GM19463 (cell line): ENCODE results near the gene TLNRD1.
"Not testable (repeated sequence)": the region's sequence is repeated elsewhere in the genome, so short reads cannot be mapped to it uniquely, and the experiment has no call there.

Experiments used
- ATAC-seq: cut with Tn5 transposase; IDR thresholded peaks from one replicate; pipeline ENCODE4 v1.9.1; 2021; ENCODE audit warnings: mild to moderate bottlenecking, moderate library complexity; ENCODE audit not compliant: unreplicated experiment

The TLNRD1 gene

DNA sequence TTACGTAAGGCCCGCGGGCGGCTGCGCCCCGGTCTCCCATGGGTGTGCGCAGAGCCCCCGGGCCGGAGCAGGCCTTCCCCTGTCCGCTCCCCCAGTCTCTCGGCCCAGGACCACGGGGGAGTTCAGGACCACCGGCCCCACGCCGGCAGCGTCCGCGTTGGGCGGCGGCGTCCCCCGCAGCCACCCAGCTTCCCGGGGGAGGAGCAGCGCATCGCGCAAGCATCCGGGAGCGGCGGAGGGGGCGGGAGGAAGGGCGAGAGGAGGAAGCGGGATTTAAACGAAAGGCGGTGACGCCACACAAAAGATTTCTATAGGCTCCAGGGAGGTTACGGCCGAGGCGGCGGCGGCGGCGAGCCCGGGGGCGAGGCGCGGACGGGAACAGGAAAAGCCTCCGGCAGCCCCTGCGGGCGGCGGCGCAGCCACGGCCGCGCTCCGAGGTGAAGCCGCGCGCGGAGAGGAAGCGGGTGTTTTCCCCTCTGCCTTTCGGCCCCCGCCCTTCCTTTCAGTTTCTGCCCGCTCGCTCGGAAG is at the start of gene TLNRD1:
TSS of gene TLNRD1 (plus strand) at position 300 of the 528 bp plus-strand sequence. CDS start 1,349 bp downstream, outside the sequence.
- ATAC-seq, result peak; percentile 59

DNA sequence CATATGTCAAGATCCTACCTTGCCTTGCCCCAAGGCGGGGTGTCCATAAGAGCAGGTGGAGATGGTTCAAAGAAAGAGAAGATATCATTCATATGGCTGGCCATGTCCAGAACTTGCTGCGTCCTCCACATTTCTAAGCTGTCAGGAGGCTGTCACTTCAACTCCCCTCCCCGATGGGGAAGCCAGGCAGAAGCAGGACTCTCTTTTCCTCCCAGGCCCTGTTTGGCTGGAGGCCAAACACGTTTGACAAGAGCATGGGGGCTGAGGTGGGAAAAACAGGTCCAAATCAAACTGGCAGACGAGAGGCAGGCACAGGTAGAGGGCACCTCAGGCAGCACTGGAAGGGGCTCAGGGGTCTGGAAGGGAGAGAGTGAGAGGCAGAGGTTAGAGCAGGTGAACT is 48.8 kb upstream of the TLNRD1 start:
- no peak for ATAC-seq

DNA sequence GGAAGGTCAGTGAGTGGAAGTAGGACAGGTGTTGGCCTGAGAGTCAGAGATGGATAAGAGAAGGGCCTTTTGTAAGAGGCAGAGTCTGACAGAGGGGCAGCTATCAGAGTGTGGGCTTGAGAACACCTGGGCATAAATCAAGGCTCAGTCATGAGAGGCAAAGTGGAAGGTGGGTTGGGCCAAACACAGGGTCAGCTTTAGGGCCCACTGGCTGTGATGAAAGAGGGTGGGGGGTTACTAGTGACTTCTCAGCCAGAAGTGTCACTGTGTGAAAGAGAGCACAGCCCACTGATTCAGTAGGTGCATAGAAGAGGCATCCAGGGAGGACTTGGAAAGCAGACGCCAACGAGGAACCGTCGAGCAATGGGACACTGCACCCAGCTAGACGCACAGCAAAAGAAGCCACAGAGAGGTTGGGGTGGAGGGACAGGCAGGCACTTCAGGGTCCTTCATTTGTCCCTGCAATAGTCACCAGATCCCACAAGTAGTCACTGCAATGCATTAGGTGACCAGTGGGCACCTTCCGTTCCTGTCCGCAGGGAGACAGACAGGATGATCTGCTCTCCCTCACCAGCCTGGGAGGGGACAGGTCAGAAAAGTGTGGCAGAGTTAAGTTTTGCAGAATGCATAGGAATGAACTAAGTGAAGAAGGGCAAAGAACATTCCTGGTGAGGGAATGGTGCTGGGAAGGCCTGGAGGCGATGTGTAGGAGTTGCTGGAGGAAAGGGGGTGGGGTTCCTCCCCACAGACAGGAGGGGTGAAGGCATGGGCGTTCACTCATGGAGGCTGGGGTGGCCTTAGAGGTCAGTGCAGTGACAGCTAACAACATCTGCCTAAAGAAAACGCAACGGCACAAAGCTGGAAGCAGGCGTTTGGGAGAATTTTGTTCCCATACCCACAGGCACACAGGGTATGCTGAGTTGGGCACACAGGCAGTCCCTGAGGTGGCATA is 47.4 kb upstream of the TLNRD1 start:
- ATAC-seq, result no peak

DNA sequence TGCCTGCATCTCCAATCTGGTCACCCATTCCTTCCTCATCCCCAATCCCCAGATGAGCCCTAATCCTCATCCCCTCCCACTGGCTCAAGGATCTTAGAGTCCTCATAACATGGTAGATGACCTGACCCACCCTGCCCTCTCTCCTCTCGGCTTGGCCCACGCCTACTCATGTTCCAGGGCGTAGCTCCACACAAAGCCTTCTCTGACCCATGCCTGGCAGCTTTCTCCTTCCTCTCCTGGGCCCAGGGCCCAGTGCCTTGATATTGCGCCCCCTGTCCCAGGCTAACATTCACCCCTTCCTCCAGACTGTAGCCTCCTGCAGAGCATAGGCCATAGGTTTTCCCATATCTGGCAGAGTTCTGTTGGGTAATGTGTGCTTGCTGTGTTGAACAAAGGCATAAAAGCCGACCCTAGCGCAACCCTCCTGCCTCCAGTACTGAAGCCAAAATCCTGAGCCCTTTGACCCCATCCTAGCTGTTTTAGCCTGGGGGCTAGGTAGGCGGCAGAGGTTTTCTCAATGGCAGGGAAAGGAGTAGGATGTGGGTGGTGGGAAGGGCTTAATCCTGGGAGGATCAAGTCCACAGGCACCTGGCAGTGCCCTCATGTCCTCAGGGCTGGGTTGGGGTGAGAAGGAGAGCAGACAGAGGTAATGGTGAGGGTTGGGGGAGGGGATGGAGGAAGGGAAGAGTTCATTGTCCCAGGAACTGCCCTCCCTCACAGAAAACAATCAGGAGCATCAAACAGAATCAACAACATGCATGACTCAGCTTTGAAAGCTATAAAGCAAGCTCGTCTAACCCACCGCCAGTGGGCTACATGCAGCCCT is 46.6 kb upstream of the TLNRD1 start:
- no peak for ATAC-seq

DNA sequence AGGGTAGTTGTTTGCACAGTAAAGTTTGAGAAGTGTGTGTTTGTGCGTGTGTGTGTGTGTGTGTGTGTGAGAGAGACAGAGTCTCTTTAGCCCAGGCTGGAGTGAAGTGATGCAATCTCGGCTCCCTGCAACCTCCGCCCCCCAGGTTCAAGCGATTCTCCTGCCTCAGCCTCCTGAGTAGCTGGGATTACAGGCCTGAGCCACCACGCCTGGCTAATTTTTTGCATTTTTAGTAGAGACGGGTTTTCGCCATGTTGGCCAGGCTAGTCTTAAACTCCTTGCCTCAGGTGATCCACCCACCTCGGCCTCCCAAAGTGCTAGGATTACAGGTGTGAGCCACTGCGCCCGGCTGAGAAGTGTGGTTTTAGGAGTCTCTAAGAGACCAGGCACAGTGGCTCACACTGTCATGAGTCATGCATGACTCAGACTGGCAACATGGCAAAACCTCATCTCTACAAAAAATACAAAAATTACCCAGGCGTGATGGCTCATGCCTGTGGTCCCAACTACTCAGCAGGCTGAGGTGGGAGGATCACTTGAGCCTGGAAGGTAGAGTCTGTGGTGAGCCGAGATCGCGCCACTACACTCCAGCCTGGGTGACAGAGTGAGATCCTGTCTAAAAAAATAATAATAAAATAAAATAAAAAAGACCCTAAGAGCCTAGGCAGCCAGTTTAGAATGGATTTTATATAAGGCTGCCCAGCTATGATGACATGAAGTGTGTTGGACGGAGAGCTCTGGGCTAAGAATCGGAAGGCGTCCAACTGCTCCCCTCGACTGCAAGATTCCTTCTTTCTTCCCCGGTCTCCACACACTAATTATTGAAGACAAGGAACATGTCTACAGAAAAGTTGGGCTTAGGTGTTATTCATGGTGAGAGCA is 44.9 kb upstream of the TLNRD1 start:
- ATAC-seq, result peak; percentile 82

DNA sequence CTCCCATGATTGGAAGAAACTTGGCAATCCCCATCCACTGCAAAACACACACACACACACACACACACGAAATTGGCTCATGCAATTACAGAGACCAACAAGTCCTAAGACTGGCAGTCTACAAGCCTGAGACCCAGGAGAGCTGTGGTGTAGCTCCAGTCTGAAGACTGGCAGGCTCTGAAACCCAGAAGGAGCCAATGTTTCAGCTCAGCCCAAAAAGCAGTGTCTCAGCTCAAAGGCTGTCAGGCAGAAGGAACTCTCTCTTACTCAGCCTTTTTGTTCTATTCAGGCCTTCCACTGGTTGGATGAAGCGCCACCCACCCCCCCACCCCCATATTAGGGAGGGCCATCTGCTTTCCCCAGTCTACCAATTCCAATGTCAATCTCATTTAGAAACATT is 43.2 kb upstream of the TLNRD1 start:
- no peak for ATAC-seq

DNA sequence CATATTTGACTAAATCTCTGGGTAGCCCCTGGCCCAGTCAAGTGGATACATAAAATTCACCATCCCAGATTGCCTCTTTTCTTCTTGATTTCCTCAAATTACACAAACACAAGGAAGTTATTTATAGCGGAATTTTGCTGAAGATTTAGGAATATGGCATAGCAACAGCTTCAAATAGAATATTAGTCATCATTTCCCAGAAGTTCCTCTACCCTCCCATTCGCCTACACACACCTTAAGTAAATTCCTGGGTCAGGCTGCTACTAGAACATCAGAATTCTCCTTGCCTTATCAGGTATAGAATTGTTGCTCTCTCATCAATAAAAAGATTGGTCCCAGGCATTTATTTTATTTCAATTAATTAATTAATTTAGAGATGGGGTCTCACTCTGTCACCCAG is 42.7 kb upstream of the TLNRD1 start:
- ATAC-seq, result no peak

DNA sequence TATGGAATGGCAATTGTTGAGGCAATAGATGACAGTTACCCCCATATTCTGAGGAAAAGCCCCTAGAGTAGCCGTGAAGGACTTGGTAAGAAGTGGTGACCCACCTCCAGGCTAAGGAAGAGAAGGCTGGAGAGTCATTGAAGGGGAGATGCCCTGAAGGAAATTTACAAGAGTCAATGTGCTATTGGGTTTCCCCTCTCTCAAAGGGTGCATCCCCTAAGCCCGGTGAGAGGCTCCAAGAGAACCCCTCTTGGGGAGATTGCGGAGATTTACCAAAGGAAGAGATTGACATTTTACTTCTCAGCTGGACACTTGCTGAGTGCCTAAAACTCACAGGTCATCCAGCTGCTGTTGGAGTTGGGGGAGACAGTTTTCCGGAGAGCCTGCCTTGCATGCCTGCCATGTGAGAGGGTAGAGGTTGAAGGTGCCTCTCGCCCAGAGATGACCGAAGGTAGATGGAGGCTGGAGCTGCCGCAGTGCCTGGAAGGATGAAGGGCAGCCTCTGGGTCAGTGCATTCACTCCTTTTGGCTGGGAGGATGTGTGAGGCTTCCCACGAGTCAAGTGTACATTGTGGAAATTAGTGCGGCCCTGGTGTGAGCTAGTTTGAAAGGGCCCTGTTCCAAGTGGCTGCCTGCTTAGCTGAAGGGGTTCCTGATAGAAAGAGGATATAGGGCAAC is 41.8 kb upstream of the TLNRD1 start:
- ATAC-seq, result no peak

DNA sequence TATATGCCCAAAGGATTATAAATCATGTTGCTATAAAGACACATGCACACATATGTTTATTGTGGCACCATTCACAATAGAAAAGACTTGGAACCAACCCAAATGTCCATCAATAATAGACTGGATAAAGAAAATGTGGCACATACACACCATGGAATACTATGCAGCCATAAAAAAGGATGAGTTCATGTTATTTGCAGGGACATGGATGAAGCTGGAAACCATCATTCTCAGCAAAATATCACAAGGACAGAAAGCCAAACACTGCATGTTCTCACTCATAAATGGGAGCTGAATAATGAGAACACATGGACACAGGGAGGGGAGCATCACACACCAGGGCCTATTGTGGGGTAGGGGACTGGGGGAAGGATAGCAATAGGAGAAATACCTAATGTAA is 35.3 kb upstream of the TLNRD1 start:
- ATAC-seq, result not testable (repeated sequence)

DNA sequence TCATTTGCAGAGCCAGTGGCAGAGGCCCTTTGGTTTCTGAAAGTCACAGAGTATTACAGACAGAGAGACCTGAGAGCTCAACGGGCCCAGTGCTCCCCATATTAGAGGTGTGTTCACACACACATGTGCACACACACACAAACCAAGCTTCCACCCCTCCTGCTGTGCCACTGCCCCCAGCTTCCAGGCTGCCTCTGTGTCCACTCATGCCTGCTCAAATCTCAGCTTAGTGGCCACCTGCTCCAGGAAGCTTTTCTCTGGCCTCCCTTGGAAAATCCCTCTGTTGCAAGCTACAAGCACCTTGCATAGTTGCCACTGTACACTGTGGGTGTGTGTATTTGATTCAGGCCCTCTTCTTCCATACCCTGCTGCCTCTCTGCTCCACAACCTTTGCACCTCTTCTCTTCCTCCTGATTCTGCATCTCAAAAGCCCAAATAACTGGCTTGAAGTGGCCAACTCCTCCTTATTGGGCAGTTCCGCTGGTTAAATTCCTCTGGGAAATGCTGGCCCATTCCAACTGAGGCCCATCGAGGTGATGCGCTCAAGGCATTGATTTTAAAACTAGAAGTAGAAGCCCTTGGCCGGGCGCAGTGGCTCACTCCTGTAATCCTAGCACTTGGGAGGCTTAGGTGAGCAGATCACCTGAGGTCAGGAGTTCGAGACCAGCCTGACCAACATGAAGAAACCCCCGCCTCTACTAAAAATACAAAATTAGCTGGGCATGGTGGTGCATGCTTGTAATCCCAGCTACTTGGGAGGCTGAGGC is 34.1 kb upstream of the TLNRD1 start:
- ATAC-seq, result no peak

DNA sequence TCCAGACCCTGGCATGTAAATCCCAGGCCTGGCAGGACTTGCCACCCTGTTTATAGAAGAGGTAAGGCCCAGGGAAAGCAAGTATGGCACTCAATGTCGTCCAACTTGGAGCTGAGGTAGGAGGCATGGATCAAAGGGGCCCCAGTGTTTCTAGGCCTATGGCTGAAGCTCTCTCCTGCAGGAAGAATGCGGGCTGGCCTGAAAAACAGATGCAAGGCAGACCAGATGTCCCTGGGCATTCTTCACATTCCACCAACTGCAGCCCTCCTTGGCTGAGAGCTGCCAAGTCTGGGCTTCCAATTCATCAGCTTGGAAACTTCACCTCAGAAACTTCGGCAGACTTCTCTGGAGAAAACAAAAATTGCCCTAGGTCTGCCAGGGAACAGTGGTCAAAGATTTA is 33.3 kb upstream of the TLNRD1 start:
- ATAC-seq, result no peak

DNA sequence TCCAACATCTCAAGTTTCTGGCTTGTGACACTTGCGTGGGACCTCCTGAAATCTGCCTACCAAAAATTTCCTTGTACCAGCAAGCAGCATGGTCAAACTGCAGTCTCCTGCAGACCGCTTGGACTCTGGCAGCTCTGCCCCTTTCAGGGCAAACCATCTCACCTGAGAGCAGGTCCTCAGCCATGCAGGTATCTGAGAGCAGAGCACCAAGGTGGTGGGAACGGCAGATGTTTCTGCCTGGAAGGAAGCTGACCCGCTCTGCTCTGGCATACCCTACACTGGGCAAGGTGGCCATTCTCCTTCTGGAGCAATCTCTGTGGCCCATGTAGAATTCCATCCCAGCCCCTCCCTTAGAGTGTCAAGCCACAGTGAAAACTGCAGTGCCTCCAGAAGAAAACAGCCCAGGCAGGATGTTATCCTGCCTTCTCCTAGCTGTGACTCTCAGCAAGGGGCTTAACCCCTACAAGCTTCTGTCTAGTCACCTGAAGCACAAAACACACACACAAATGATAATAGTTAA is 32.7 kb upstream of the TLNRD1 start:
- ATAC-seq, result no peak

DNA sequence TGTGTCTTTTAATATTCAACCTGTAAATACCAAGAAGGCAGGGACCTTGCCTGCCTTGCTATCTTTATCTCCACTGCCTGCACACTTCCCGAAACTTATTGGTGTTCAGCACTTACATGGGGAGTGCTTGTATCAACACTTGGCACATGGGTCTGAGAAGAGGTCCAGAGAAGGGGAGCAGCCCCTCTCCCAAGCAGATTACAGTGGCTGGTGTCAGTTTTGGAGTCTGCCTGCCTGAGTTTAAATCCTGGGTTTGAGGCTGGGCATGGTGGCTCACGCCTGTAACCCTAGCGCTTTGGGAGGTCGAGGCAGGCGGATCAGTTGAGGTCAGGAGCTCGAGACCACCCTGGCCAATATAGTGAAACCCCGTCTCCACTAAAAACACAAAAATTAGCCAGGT is 31.4 kb upstream of the TLNRD1 start:
- no peak for ATAC-seq

DNA sequence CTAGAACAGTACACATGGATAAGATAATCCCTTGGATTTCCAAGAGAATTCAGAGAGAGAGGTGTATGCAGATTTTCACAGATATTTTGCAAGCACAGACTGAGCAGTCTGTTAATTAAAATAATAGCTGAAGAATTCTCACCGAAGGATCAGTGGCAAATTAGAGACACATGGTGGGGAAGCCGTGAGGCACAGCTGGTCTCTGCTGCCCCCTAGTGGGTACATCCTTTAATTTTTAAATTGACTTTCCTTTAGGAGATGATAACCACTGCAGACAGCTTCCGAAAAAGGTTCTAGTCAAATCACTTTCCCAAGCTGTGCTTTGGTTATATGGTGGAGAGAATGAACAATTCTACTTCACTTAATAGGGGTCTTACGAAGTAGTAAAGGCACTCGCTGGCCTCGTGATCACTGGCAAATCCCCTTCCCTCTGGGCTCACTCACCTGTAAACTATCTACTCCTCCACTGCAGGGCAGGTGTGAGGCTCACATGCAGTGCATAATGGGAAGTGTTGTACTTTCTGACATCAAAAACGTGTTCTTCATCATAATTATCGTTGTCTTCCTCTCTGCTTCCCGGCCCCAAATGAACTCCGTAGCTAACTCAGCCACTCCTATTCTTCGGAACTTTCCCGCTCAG is 30.6 kb upstream of the TLNRD1 start:
- no peak for ATAC-seq

DNA sequence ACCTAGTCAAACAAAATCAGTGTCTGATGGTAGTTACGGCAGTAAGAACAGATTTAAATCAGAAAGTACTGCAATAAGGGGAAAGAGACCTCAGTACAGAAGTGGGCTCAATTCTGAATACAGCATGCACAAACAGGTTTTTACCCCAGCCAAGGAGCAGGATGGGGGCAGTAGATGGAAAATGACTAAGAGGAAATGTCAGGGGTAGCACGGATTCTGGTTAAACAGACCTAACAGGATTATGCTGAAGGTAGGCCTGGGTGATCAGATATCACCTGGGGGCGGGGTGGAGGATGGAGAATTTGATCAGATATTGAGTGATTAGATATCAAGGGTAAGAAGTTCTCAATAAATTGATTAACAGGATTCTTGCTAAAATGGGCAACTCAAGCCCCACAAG is 30.1 kb upstream of the TLNRD1 start:
- ATAC-seq, result no peak

DNA sequence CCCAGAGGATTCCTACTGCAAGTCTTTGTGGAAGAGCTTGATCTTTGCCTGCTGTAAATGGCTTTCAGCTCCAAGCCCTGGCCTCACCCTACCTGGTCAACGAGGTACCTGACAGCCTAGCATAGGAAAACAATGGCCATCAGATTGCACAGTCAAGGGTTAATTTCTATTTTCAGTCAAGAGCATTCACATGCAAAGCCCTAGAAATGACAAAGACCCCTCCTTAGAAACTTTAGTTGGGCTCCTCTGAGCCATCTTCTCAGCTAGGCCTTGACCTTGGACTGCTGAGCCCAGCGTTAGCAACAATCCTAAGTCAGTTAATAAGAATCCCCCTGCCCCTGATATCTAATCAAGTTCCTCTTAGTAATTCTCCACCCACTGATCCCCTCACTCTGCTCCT is 29.6 kb upstream of the TLNRD1 start:
- ATAC-seq, result no peak

DNA sequence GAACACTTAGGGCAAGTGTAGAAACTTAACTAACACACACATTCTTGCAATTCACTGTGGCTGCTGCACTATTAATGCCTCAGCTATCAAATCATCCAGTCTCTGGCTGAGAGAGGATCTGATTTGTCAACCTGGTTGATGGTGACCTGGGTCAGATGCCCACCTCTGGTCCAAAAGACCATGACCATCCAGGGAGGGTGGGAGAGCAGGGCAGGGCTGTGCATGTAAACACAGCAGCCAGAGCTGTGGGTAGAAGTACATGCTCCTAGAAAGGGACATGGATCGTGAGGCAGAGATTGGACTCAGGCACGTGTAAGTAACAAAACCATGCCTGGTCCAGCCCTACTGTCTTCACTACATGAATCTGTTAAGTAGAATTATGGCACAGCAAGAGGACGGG is 28.4 kb upstream of the TLNRD1 start:
- ATAC-seq, result no peak

DNA sequence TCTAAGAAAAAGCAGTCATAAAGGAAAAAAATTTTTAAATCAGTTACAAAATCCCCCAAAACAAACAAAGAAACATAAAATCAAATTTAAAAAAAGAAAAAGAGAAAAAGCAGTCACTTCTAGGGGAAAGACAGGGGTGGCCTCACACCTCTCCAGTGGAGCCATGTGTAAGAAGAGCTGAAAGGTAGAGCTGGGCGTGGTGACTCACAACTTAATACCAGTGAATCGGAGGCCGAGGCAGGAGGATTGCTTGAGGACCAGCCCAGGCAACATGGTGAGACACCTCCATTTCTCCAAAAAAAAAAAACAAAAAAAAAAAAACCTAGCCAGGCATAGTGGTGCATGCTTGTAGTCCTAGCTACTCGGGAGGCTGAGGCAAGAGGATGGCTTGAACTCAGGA is 25.8 kb upstream of the TLNRD1 start:
- no peak for ATAC-seq

DNA sequence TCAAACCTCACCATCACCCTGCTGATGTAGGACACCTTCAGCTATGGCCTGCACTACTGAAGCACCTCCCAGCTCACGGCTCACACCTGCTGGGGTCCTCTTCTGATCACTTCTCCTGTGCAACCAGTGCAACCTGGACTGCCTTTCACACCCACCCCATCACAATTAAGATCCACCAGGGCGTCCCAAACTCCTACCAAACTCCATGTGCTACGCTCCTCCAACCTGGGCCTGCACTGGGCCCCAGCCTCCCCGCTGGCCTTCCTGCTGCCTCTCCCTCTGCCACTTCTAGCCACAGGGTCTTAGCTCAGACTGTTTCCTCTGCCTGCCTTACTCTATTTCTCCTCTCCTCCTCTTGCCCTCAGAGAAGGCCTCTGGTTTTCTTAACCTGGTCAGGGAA is 23.9 kb upstream of the TLNRD1 start:
- ATAC-seq, result no peak
